Breast epithelium (tissue), 4 donors: ENCODE results near the gene KIF1A. TPM values are rescaled to one million over a fixed set of nuclear protein-coding genes. Genes with fewer than 3 reads are reported as not detected.

ENCODE experiments used
- DNase-seq, 2 donors: peaks; one replicate each; pipeline ENCODE4 v3.0.0-alpha.2; 2019; ENCODE audit warnings: low spot score in 2 of 2
- H3K27ac ChIP-seq, 2 donors: fragments of 200-600 bp; sonication (generic) in 1 of 2; one replicate each; pipeline ENCODE4 v1.5.1; 2016 to 2019; ENCODE audit warnings: mild to moderate bottlenecking in 1 of 2
- H3K27me3 ChIP-seq, 2 donors: fragments of 200-600 bp; sonication (generic) in 1 of 2; one replicate each; pipeline versions ENCODE4 v1.5.1 to v1.6.0; 2017 to 2019; ENCODE audit warnings: control low read depth in 1 of 2, mild to moderate bottlenecking in 1 of 2
- H3K36me3 ChIP-seq: fragments of 200-600 bp; one replicate; pipeline ENCODE4 v1.5.1; 2019
- H3K4me1 ChIP-seq, 2 donors: fragments of 200-600 bp; sonication (generic); one replicate each; pipeline ENCODE4 v1.5.1; 2016 to 2019; ENCODE audit warnings: control low read depth in 1 of 2
- H3K4me3 ChIP-seq, 3 donors: fragments of 200-600 bp; sonication (generic); 1 replicate in 2 of 3; 2 replicates in 1 of 3; pipeline ENCODE4 v1.5.1; 2016 to 2019; ENCODE audit warnings: mild to moderate bottlenecking in 3 of 3, moderate library complexity in 2 of 3
- H3K9me3 ChIP-seq, 2 donors: fragments of 200-600 bp; sonication (generic) in 1 of 2; one replicate each; pipeline ENCODE4 v1.5.1; 2016 to 2019; ENCODE audit warnings: control low read depth in 1 of 2
- CTCF ChIP-seq, 3 donors: fragments of 450-650 bp; IDR thresholded peaks; one replicate each; pipeline ENCODE4 v1.5.1; 2016 to 2017; ENCODE audit warnings: antibody characterized with exemption in 3 of 3, mild to moderate bottlenecking in 3 of 3, moderate library complexity in 3 of 3
- POLR2A ChIP-seq: fragments of 450-650 bp; IDR thresholded peaks from one replicate; pipeline ENCODE4 v1.6.1; 2016; ENCODE audit warnings: antibody characterized with exemption, mild to moderate bottlenecking, moderate library complexity
- POLR2AphosphoS5 ChIP-seq, 3 donors: sonication (generic); formaldehyde crosslinking; IDR thresholded peaks; one replicate each; pipeline ENCODE4 v1.6.1; 2017; ENCODE audit warnings: antibody characterized with exemption in 3 of 3
- intact Hi-C: fragments of 100-400 bp; cut with DNase I; formaldehyde crosslinking; loops from one replicate; pipeline ENCODE4 v1.15.1; 2023; ENCODE audit warnings: low total_unique reads
- total RNA-seq, 3 donors: library from RNA; depleted of rRNA; stranded (reverse); fragments of >200 nt; gene quantifications; one replicate each; pipeline ENCODE4 v1.1.0, GENCODE V29; 2016

The KIF1A gene
- total RNA-seq, 3 donors from 2014 or later: under 0.01 to 0.29 TPM; not detected in 1

GRCh38 chr2:240810621-240811020, 9.4 kb downstream of the KIF1A start:
- TF ChIP-seq CTCF (IDR thresholded peaks at IDR 0.05) (no peak), POLR2AphosphoS5 (IDR thresholded peaks at IDR 0.05) (no peak), POLR2A (no peak)
- H3K27me3 ChIP-seq: no peaks in the 10 kb centered on the region
- DNase-seq: no peak

GRCh38 chr2:240810199-240810598, 9.8 kb downstream of the KIF1A start:
- H3K4me1 ChIP-seq: no peaks in the 10 kb centered on the region
- TF ChIP-seq CTCF (IDR thresholded peaks at IDR 0.05): no peak
- no peak for TF ChIP-seq POLR2AphosphoS5 (IDR thresholded peaks at IDR 0.05)
- TF ChIP-seq POLR2A: no peak
- no peak for DNase-seq
- H3K27me3 ChIP-seq: no peaks in the 10 kb centered on the region
- H3K36me3 ChIP-seq: no peaks in the 10 kb centered on the region
- H3K27ac ChIP-seq: no peak overlapping the region
- intact Hi-C loops: no loop called here
- no peak overlapping the region for H3K4me3 ChIP-seq
- H3K9me3 ChIP-seq: peaks cover 14 to 21% of the 10 kb centered on the region in 2 donors

More at GRCh38 chr2:240810621-240811020, 9.4 kb downstream of the KIF1A start:
- H3K27ac ChIP-seq: no peak overlapping the region
- no peaks in the 10 kb centered on the region for H3K4me1 ChIP-seq
- H3K36me3 ChIP-seq: no peaks in the 10 kb centered on the region
- H3K9me3 ChIP-seq: peaks cover 14 to 22% of the 10 kb centered on the region in 2 donors
- no peak overlapping the region for H3K4me3 ChIP-seq
- intact Hi-C loops: no loop called here

GRCh38 chr2:240809276-240809675, 10.7 kb downstream of the KIF1A start:
- TF ChIP-seq CTCF (IDR thresholded peaks at IDR 0.05) (no peak), POLR2A (no peak), POLR2AphosphoS5 (IDR thresholded peaks at IDR 0.05) (no peak)
- peaks cover 9 to 14% of the 10 kb centered on the region in 2 donors for H3K9me3 ChIP-seq
- no peaks in the 10 kb centered on the region for H3K36me3 ChIP-seq
- intact Hi-C loops: loop anchor here (2.0 kb wide), 1 partner anchor 20 kb away; no protein-coding TSS in a partner anchor
- no peak for DNase-seq
- H3K4me3 ChIP-seq: no peak overlapping the region
- H3K27ac ChIP-seq: no peak overlapping the region
- no peaks in the 10 kb centered on the region for H3K27me3 ChIP-seq
- H3K4me1 ChIP-seq: no peaks in the 10 kb centered on the region

GRCh38 chr2:240806459-240806858, 13.6 kb downstream of the KIF1A start:
- TF ChIP-seq POLR2AphosphoS5 (IDR thresholded peaks at IDR 0.05) (no peak), POLR2A (no peak), CTCF (IDR thresholded peaks at IDR 0.05) (no peak)
- no peak for DNase-seq
- H3K27ac ChIP-seq: no peak overlapping the region
- no peak overlapping the region for H3K4me3 ChIP-seq
- intact Hi-C loops: no loop called here
- H3K4me1 ChIP-seq: no peaks in the 10 kb centered on the region
- H3K27me3 ChIP-seq: no peaks in the 10 kb centered on the region
- H3K9me3 ChIP-seq: peaks cover 0 to 7% of the 10 kb centered on the region in 2 donors
- no peaks in the 10 kb centered on the region for H3K36me3 ChIP-seq

- no peak overlapping the region for H3K27ac ChIP-seq
- intact Hi-C loops: no loop called here
- no peak overlapping the region for H3K4me3 ChIP-seq
- H3K27me3 ChIP-seq: no peaks in the 10 kb centered on the region
- H3K9me3 ChIP-seq: peaks cover 0 to 7% of the 10 kb centered on the region in 2 donors
- no peak for DNase-seq
- H3K36me3 ChIP-seq: no peaks in the 10 kb centered on the region
- H3K4me1 ChIP-seq: no peaks in the 10 kb centered on the region
- no peak for TF ChIP-seq CTCF (IDR thresholded peaks at IDR 0.05)
- TF ChIP-seq POLR2A: no peak
- TF ChIP-seq POLR2AphosphoS5 (IDR thresholded peaks at IDR 0.05): no peak
These were observed 14.0 kb downstream of the KIF1A start for GRCh38 chr2:240806006-240806405.
